GM18520 (cell line): ENCODE results near the gene FANCM.

Experiments
- ATAC-seq: cut with Tn5 transposase; IDR thresholded peaks from one replicate; pipeline ENCODE4 v1.9.1; 2021; ENCODE audit not compliant: unreplicated experiment

The FANCM gene, protein sequence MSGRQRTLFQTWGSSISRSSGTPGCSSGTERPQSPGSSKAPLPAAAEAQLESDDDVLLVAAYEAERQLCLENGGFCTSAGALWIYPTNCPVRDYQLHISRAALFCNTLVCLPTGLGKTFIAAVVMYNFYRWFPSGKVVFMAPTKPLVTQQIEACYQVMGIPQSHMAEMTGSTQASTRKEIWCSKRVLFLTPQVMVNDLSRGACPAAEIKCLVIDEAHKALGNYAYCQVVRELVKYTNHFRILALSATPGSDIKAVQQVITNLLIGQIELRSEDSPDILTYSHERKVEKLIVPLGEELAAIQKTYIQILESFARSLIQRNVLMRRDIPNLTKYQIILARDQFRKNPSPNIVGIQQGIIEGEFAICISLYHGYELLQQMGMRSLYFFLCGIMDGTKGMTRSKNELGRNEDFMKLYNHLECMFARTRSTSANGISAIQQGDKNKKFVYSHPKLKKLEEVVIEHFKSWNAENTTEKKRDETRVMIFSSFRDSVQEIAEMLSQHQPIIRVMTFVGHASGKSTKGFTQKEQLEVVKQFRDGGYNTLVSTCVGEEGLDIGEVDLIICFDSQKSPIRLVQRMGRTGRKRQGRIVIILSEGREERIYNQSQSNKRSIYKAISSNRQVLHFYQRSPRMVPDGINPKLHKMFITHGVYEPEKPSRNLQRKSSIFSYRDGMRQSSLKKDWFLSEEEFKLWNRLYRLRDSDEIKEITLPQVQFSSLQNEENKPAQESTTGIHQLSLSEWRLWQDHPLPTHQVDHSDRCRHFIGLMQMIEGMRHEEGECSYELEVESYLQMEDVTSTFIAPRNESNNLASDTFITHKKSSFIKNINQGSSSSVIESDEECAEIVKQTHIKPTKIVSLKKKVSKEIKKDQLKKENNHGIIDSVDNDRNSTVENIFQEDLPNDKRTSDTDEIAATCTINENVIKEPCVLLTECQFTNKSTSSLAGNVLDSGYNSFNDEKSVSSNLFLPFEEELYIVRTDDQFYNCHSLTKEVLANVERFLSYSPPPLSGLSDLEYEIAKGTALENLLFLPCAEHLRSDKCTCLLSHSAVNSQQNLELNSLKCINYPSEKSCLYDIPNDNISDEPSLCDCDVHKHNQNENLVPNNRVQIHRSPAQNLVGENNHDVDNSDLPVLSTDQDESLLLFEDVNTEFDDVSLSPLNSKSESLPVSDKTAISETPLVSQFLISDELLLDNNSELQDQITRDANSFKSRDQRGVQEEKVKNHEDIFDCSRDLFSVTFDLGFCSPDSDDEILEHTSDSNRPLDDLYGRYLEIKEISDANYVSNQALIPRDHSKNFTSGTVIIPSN (N-terminal part only)

DNA sequence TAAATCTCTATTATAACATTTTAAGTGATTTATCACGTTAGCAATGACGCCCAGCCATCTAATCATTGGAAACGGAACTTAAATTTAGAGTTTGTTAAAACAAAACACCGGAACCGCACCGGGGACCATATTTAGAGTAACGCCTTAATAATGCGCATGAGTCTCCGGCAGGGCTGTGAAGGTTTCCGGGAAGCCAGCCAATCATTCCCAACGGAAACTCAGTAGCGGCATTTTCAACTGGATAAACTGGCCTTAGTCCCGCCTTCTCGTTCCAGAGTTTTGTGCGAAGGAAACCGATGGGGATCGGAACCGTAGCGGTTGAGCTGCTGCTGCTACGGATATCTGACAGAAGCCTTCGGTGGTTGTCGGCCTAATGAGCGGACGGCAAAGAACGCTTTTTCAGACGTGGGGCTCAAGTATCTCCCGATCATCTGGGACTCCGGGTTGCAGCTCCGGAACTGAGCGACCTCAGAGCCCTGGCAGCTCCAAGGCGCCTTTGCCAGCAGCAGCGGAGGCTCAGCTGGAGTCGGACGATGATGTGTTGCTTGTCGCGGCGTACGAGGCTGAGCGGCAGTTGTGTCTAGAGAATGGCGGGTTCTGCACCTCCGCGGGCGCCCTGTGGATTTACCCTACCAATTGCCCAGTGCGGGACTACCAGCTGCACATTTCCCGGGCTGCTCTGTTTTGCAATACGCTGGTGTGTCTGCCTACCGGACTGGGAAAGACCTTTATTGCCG lies at the start of gene FANCM:
FANCM (plus strand) TSS at position 272 of the 737 bp plus-strand sequence; CDS start at position 374, 102 bp downstream.
- peak; percentile 28 for ATAC-seq

DNA sequence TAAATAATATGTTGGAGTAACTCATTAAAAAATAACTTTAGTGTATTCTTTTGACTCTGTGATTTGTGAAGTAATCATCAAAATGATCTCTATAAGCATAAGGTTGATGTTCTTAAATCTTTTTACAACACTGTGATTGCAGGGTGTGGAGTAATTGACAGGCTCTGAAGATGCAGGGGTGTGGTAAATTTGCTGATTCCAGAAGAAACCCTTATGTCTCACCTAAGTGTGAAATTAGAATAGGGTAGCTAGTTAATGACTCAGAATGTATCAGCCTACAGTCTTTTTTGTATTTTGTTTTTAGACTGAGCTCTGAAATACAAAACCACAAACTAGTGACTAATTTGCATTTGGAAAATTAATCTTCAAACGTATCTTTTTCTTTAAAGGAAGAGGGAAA lies 45.9 kb upstream of the FANCM start:
- peak; percentile 93 for ATAC-seq

DNA sequence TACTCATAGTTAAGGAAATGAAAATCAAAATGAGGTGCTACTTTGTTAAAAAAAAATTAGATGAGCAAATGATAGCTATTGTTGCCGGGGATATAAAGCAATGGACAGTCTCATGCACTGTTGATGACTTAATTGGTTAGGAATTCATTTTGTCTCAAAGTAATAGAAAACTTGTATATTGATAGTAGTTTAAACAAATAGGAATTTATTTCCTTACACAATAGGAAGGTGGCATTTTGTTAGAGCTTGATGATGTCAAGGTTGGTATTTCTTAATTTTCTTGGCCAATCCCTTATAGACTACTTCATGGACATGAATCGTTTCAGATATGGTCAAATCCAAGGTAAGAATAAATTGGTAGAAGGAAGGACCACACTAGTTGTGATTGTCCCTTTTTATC lies 44.0 kb upstream of the FANCM start:
- ATAC-seq = no peak

- no peak for ATAC-seq
Measured at GRCh38 chr14:45094275-45094674, 41.5 kb upstream of the FANCM start.

DNA sequence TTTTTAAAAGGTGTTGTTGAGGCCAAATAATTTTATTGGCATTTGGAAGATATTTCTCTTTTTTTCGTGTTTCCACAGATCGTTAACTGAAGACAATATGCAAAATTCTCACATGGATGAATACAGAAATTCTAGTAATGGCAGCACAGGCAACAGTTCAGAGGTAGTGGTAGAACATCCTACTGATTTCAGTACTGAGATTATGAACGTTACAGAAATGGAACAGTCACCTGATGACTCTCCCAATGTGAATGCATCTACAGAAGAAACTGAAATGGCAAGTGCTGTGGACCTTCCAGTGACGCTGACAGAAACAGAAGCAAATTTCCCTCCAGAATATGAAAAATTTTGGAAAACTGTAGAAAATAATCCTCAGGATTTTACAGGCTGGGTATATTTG lies 40.6 kb upstream of the FANCM start:
- no peak for ATAC-seq

GRCh38 chr14:45096218-45096617 lies 39.5 kb upstream of the FANCM start:
- no peak for ATAC-seq

DNA sequence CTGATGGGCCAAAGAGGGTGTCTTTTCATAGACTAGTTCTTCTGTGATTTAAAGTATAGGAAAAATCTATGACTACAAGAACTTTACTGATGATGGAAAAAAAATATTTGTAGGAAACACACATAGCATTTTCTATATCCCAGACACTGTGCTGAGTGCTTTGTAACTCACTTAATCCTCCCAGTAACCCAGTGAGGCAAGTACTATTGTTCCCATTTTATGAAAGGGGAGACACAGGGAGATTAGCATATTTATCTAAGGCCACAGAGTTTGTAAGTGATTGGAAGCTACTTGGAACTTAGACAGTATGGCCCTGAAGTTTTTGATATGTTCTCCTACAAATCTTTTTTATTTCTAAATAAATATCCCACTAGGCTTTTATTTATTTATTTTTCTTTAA lies 31.9 kb upstream of the FANCM start:
- no peak for ATAC-seq

- no peak for ATAC-seq
Measured at GRCh38 chr14:45104561-45104960, 31.2 kb upstream of the FANCM start.

GRCh38 chr14:45112896-45113781 lies 22.6 kb upstream of the FANCM start:
- ATAC-seq = no peak

DNA sequence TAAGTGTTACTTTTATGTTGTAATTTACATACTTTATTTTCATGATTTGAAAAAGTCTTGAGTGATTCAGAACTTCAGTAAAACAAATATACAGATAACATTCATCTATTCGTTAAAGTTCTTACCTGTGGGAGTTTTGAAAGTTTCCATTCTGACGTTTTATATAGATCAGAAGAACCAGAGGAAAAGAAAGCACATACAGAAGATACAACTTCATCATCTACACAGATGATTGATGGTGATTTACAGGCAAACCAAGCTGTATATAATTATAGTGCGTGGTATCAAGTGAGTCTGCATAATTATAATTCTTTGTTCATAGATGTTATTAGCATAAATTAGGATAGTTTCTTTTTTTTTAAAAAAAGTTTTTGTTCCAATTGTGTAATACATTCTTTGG lies 21.4 kb upstream of the FANCM start:
- ATAC-seq = no peak

- ATAC-seq = no peak
Measured at GRCh38 chr14:45118594-45118993, 17.1 kb upstream of the FANCM start.

GRCh38 chr14:45120096-45120495 lies 15.6 kb upstream of the FANCM start:
- no peak for ATAC-seq

- ATAC-seq = no peak
Measured at GRCh38 chr14:45123271-45123670, 12.5 kb upstream of the FANCM start.

GRCh38 chr14:45125754-45126153 lies 10.0 kb upstream of the FANCM start:
- ATAC-seq = no peak

DNA sequence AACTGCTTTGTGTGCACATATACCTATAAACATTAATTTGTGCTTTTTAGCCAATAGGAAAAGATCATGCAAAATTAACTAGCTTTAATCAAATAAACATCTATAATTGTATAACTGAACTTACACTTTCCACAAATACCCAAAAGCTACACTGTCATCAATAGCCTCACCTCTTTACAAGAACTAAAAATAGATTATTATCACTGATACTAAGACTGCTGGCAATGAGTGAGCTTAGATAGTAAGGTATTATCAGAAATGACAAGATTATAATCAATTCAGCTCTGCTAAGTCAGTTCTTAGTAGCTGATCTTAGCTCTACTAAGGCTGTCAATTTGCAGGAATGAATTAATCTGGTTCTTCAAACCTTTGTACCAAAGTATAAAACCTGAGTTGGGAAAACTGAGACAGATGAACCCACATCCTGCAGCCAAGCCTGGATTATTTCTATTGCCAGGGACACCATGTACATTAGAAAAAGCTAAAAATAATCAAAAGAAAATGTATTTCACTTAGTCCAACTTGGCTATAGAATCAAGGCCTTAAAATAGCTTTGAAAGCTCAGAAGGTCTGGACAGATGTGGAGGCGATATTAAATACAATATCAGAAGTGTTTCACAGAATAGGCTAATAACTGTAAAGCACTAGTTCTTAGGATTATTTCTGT lies 6.6 kb upstream of the FANCM start:
- ATAC-seq = no peak

- ATAC-seq = no peak
Measured at GRCh38 chr14:45133683-45134050, 2.1 kb upstream of the FANCM start.

- ATAC-seq = peak; percentile 92
Measured at GRCh38 chr14:45134051-45134958, 1.4 kb upstream of the FANCM start, which contains the start of gene FKBP3. FKBP3 (minus strand) TSS chr14:45134481; CDS start chr14:45134456, 25 bp downstream.

DNA sequence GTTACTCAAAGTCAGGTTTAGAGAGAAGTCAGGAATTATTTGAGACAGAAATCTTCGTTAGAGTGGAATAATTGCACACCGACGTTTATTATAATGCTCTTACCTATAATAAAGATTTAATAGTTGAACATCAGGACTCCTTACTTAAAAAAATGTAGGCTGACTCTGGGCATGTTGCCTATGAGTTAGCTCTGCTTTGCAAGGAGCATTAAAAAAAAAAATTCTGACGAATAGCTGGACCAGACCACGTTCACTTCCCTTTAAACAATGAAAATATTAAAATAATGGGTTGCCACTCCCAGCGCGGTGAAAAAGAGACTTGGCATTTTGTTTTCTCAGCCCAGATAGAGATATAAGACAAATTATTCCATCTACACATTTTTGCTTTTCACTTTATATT lies 574 bp upstream of the FANCM start:
- no peak for ATAC-seq
